SKM-1 (cell line): ENCODE data around the gene TCAP.

Experiments
- DNase-seq: peaks from one replicate; lab custom pipeline; 2025; ENCODE audit not compliant: unreplicated experiment; lab: John Stamatoyannopoulos, UW

The TCAP gene

DNA sequence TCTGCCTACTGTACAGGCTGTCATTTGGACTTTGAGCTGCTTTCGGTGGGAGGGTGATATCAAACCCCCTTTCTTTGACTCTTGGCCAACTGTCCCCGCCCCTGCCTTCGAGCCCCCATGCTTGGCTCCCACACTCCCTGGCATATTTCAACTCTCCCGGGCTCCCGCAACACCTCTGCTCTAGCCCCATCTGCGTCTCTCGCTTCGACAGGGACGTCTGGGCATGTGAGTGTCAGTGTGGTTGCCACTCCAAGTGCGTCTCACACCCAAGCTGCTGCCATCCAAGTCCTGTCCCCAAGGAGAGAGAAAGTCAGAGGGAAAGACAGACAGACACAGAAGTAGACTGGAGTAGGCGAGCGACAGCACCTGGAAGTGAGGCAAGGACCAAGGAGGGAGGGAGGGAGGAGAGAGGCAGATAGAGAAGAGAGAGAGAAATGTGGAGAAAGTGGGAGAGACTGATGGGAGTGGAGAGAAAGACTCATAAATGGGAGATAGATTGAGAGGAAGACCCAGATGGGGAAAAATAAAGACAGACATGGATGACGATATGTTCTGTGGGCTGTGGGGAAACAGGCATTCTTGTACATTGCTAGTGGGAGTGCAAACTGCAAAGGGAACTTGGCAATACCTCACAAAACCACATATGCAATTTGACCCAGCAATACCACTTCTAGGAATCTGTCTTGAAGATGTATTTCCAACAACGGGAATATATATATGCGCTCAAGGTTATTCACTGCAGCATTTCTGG is 16.4 kb upstream of the TCAP start:
- no peak for DNase-seq

DNA sequence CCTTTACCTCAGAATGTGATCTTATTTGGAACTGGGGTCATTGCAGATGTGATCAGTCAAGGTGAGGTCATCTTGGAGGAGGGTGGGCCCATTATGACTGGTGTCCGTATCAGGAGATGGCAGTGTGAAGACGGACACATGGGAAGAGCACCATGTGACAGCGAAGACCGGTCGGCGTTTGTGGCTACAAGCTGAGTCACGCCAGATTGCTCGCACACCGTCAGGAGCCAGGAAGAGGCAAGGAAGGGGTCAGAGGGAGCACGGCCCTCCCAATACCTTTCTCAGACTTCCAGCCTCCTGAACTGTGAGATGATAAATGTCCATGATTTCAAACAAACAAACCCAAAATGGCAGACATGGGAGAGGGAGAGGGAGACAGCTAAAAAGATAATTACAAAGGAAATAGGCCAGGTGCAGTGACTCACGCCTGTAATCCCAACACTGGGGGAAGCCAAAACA is 15.0 kb upstream of the TCAP start:
- DNase-seq, result no peak

- DNase-seq, result no peak
These were observed 13.1 kb upstream of the TCAP start for GRCh38 chr17:39651923-39652586.

- DNase-seq, result no peak
These were observed 12.4 kb upstream of the TCAP start for GRCh38 chr17:39652587-39653315.

- no peak for DNase-seq
These were observed 11.9 kb upstream of the TCAP start for GRCh38 chr17:39653316-39653661.

DNA sequence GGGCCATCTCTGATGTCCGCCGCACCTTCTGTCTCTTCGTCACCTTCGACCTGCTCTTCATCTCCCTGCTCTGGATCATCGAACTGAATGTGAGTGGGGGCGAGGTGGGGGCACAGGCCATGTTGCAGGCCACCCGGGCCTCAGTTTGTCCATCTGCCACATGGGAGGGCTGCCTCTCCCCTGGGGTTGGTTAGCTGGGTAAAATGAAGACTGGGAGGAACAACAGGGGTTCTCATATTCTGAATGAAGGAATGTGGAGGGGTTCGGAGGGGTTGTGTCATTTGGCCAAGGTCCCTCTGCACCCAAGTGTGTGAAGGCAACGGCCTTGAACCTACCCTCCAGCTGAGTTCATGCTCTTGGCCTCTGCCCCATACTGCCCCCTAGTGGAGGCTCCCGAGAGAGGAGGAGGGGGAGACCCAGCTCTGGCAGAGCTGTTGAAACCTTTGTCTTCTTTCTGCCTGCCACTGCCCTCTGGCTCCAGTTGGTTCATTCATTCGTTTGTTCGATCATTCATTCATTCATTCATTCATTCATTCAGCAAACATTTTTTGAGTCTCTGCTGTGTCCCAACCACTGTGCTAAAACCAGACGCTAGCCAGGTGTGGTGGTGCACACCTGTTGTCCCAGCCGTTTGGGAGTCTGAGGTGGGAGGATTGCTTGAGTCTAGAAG is 11.4 kb upstream of the TCAP start:
- DNase-seq, result peak; percentile 36

GRCh38 chr17:39655105-39655504 is 10.0 kb upstream of the TCAP start:
- DNase-seq, result no peak

- no peak for DNase-seq
These were observed 6.8 kb upstream of the TCAP start for GRCh38 chr17:39658346-39658745.

DNA sequence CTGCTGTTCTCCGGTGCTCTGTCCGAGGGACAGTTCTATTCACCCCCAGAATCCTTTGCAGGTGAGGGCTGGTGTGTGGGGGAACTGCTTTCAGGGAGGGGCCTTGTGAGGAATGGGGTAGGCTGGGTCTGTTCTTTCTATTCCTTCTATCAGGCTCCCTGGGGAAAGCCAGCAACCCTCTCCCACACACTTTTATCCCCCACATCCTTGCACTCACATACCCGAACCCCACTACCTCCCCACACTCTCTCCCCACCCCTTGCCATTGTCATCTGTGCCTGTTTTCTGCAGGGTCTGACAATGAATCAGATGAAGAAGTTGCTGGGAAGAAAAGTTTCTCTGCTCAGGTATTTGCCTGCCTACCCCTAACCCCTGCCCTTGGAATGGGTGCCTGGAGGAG is 6.4 kb upstream of the TCAP start:
- DNase-seq, result no peak

GRCh38 chr17:39659279-39660010 is 5.7 kb upstream of the TCAP start:
- no peak for DNase-seq

GRCh38 chr17:39660011-39660360 is 5.2 kb upstream of the TCAP start:
- DNase-seq, result no peak

GRCh38 chr17:39660397-39661385 is 4.5 kb upstream of the TCAP start:
- no peak for DNase-seq

DNA sequence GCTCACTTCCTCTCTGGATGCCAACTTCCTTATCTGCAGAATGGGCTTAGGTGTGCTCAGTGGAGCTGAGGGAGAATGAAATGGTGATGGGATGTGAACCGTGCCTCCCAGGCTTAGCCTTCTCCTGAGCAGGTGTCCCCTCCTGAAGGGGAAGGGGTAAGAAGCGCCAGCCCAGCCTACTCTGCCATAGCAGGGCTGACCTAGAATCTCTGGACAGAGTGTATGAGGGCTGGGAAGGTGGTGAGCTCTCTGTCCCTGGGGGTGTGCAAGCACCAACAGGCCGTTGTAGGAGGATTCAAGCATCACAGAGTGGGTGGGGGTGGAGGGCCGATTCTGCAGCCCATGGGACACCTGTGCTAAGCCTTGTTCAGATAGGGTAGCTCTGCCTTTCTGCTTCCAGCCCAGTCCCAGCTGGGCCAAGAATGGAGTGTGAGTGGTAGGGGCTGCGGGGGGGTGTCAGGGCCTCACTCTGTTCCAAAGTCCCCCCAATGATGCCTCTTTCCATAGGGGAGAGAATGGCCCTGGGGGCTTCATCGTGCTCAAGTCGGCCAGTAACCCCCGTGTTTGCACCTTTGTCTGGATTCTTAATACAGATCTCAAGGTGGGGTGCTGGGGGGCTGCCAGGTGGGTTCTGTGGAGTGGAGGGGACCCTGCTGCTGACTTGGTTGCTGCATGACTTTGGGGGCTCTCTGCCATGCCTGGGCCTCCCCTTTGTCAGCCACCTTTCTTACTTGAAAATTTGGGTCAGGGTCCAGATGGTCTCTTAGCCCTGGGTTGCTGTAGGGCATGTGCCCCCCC is 3.2 kb upstream of the TCAP start:
- no peak for DNase-seq

GRCh38 chr17:39662551-39663339 is 2.4 kb upstream of the TCAP start:
- no peak for DNase-seq

GRCh38 chr17:39663340-39663687 is 1.8 kb upstream of the TCAP start:
- no peak for DNase-seq

GRCh38 chr17:39663688-39664580 is 1.2 kb upstream of the TCAP start:
- DNase-seq, result no peak

DNA sequence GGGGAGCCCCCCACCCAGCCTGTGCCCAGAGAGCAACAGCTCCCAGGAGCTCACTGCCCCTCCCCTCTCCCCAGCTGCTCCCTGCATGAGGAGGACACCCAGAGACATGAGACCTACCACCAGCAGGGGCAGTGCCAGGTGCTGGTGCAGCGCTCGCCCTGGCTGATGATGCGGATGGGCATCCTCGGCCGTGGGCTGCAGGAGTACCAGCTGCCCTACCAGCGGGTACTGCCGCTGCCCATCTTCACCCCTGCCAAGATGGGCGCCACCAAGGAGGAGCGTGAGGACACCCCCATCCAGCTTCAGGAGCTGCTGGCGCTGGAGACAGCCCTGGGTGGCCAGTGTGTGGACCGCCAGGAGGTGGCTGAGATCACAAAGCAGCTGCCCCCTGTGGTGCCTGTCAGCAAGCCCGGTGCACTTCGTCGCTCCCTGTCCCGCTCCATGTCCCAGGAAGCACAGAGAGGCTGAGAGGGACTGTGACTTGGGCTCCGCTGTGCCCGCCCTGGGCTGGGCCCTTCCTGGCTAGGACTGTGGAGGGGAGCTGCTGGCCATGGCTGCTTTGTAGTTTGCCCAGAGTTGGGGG is 584 bp downstream of the TCAP start:
- no peak for DNase-seq
